Adrenal gland (tissue), 12 donors: Measurements from ENCODE around the gene ZFHX2. TPM values are rescaled to one million over a fixed set of nuclear protein-coding genes. Genes with fewer than 3 reads are reported as not detected.
A peak's percentile ranks its signal among the peaks of the same experiment; 100 is the strongest.

Source experiments
- DNase-seq, 7 donors: peaks; one replicate each; pipeline ENCODE4 v3.0.0-alpha.2; 2019 to 2020
- H3K27ac ChIP-seq, 5 donors: fragments of 200-600 bp; sonication (generic) in 4 of 5; 1 replicate in 3 of 5; 2 replicates in 2 of 5; pipeline versions ENCODE4 v1.5.1 to v1.8.0; 2016 to 2020; ENCODE audit warnings: mild to moderate bottlenecking in 1 of 5
- H3K27me3 ChIP-seq: fragments of 200-600 bp; 2 replicates; pipeline ENCODE4 v1.8.0; 2021
- H3K36me3 ChIP-seq, 2 donors: fragments of 200-600 bp; replicated peaks in 1 of 2; 1 replicate in 1 of 2; 2 replicates in 1 of 2; pipeline versions ENCODE4 v1.5.1 to v1.8.0; 2018 to 2022
- H3K4me1 ChIP-seq, 2 donors: fragments of 200-600 bp; replicated peaks in 1 of 2; 1 replicate in 1 of 2; 2 replicates in 1 of 2; pipeline versions ENCODE4 v1.5.1 to v1.8.0; 2018 to 2021
- H3K4me3 ChIP-seq, 4 donors: fragments of 200-600 bp; sonication (generic) in 3 of 4; one replicate each; pipeline ENCODE4 v1.5.1; 2016 to 2018
- H3K9me3 ChIP-seq, 3 donors: fragments of 200-600 bp; sonication (generic) in 1 of 3; replicated peaks in 1 of 3; 1 replicate in 2 of 3; 2 replicates in 1 of 3; pipeline versions ENCODE4 v1.5.1 to v1.8.0; 2016 to 2021
- POLR2A ChIP-seq, 2 donors: fragments of 450-650 bp; IDR thresholded peaks; one replicate each; pipeline ENCODE4 v1.6.1; 2017; ENCODE audit warnings: antibody characterized with exemption in 2 of 2, mild to moderate bottlenecking in 2 of 2, moderate library complexity in 1 of 2
- WGBS, 4 donors: extraction: QIAGEN DNeasy Blood & Tissue Kit in 2 of 4; methylation state at CpG; one replicate each; pipeline versions ENCODE4 v1.1.5 to v1.1.7; 2013 to 2017; 5-methylcytosine and 5-hydroxymethylcytosine counted together
- intact Hi-C, 2 donors: fragments of 100-400 bp; cut with DNase I; formaldehyde crosslinking; loops; one replicate each; pipeline versions ENCODE4 v1.14.1 to v1.15.0; 2022 to 2023
- polyA plus RNA-seq, 3 donors: library from polyadenylated mRNA; stranded (reverse); fragments of 200-250 nt in 2 of 3; fragments of 350-450 nt in 1 of 3; fragmentation: Illumina TruSeq in 1 of 3; extraction: RNeasy Lipid Tissue Mini Kit (QIAGEN cat#74804) in 1 of 3; gene quantifications; one replicate each; pipeline ENCODE4 v1.2.3, GENCODE V29; 2013 to 2014
- total RNA-seq, 9 donors: library from RNA; depleted of rRNA in 4 of 9; stranded (reverse); fragments of >200 nt in 4 of 9; fragments of 120-200 nt in 1 of 9; fragmentation: NEBNext Ultra II Directional in 1 of 9; extraction: Animal tissue kit (Norgen Biotek cat#: 25700) in 1 of 9; gene quantifications; one replicate each; pipeline versions ENCODE4 v1.1.0 to v1.2.4, GENCODE V29; 2013 to 2023
- TF ChIP-seq, protein P1 (sequence below), 6 experiments: fragments of 450-650 bp in 4 of 6; fragments of 200-600 bp in 2 of 6; sonication (generic) in 1 of 6; IDR thresholded peaks; 1 replicate in 5 of 6; 2 replicates in 1 of 6; pipeline versions ENCODE4 v1.5.1 to v1.8.0; 2016 to 2021; ENCODE audit warnings: antibody characterized with exemption in 6 of 6, mild to moderate bottlenecking in 2 of 6, moderate library complexity in 1 of 6
- donor health status: healthy with polysubstance abuse.
- donor health status: Bipolar disorder and iron deficiency.
- donor health status: DM: yes; HTN: yes; CAD: no.
- donor health status: DM: no; HTN: no; CAD: no.
- donor health status: DM: no; HTN: no; CAD: no.
- donor health status: DM: yes; HTN: yes; CAD: no.

The ZFHX2 gene
- total and polyA plus RNA-seq, 12 donors, result 0.54 to 9.7 (median 2.3) TPM

GRCh38 chr14:23563473-23564180 is 12.1 kb upstream of the ZFHX2 start:
- intact Hi-C loops, result loop anchor here (5.0 to 10.0 kb wide), 3 partner anchors 86 to 239 kb away; partner anchors contain the start of gene PABPN1 (in 1 of the 2)
- peak overlapping the region in 3 of 5 donors; percentile 32 to 70 (median 54) for H3K27ac ChIP-seq
- TF ChIP-seq, protein P1, sequence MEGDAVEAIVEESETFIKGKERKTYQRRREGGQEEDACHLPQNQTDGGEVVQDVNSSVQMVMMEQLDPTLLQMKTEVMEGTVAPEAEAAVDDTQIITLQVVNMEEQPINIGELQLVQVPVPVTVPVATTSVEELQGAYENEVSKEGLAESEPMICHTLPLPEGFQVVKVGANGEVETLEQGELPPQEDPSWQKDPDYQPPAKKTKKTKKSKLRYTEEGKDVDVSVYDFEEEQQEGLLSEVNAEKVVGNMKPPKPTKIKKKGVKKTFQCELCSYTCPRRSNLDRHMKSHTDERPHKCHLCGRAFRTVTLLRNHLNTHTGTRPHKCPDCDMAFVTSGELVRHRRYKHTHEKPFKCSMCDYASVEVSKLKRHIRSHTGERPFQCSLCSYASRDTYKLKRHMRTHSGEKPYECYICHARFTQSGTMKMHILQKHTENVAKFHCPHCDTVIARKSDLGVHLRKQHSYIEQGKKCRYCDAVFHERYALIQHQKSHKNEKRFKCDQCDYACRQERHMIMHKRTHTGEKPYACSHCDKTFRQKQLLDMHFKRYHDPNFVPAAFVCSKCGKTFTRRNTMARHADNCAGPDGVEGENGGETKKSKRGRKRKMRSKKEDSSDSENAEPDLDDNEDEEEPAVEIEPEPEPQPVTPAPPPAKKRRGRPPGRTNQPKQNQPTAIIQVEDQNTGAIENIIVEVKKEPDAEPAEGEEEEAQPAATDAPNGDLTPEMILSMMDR (IDR thresholded peaks at IDR 0.05), result no peak
- TF ChIP-seq POLR2A (IDR thresholded peaks at IDR 0.05), result no peak
- H3K4me3 ChIP-seq, result no peak overlapping the region
- peaks cover 0 to 16% of the 10 kb centered on the region in 2 donors for H3K4me1 ChIP-seq
- H3K9me3 ChIP-seq, result no peaks in the 10 kb centered on the region
- no peak for DNase-seq
- no peaks in the 10 kb centered on the region for H3K27me3 ChIP-seq
- WGBS, 4 donors, result 63 to 87% (median 85%) methylated on average over 3 to 14 of the region's 14 CpGs
- peaks cover 0 to 48% of the 10 kb centered on the region in 2 donors for H3K36me3 ChIP-seq

- TF ChIP-seq, protein P1 (IDR thresholded peaks at IDR 0.05), result peak; percentile 82 to 94 (median 90)
- peak in 1 of 2 donors; percentile 8 for TF ChIP-seq POLR2A (IDR thresholded peaks at IDR 0.05)
- peak in 6 of 7 donors; percentile 52 to 79 (median 60) for DNase-seq
These were observed 11.4 kb upstream of the ZFHX2 start for GRCh38 chr14:23562822-23563472.

DNA sequence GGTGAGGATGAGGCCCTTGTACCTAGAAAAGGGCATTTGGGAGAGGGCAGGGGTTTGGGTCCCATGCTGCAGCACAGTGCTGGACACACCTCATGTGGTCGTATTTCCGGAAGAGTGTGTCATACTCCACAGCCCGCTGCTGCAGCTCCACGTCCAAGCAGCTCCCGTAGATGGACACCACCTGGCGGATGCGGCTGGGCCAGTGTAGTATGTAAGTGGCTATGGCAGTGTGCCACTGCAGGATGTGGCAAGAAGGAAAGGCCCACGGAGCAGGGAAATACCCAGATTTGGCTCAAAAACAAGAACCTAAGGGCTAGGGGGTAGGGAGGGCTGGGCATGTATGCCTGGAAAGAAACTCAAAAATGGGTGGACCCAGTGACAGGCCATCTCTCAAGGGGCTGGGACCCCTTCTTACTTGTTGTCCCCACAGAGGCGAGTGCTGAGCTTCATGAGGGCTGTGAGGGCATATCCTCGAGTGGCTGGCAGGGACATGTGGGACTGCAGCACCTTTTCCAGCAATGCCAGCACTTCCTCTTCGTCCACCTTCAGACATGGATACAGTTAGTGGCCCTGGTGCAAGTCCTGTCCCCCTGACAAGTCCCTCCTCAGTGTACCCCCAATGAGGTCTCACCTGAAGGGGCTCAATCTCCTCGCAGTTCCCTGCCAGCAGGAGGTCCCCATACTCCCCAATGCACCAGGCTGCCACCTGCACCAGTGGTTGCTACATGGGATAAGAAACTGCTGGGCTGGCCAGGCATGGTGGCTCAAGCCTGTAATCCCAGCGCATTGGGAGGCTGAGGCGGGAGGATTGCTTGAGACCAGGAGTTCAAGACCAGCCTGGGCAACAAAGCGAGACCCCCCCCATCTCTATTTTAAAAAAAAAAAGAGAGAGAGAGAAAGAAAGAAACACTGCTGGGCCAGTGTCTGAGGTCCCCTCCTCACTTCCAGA is 10.6 kb upstream of the ZFHX2 start:
- Histone ChIP-seq H3K4me3 (no peak overlapping the region), H3K27ac (peak overlapping the region in 2 of 5 donors; percentile 54 to 70), H3K4me1 (peaks cover 10 to 13% of the 10 kb centered on the region in 2 donors), H3K27me3 (no peaks in the 10 kb centered on the region), H3K36me3 (peaks cover 0 to 52% of the 10 kb centered on the region in 2 donors), H3K9me3 (no peaks in the 10 kb centered on the region)
- intact Hi-C loops, result loop anchor here (5.0 to 10.0 kb wide), 3 partner anchors 85 to 237 kb away; partner anchors contain the start of gene PABPN1 (in 1 of the 2)
- TF ChIP-seq, protein P1 (IDR thresholded peaks at IDR 0.05), result no peak
- no peak for TF ChIP-seq POLR2A (IDR thresholded peaks at IDR 0.05)
- no peak for DNase-seq
- WGBS, 4 donors, result 75 to 83% (median 77%) methylated on average over 9 to 15 of the region's 15 CpGs

More at GRCh38 chr14:23562822-23563472, 11.4 kb upstream of the ZFHX2 start:
- peaks cover 0 to 52% of the 10 kb centered on the region in 2 donors for H3K36me3 ChIP-seq
- H3K4me3 ChIP-seq, result no peak overlapping the region
- intact Hi-C loops, result loop anchor here (5.0 to 10.0 kb wide), 3 partner anchors 86 to 238 kb away; partner anchors contain the start of gene PABPN1 (in 1 of the 2)
- peaks cover 2 to 14% of the 10 kb centered on the region in 2 donors for H3K4me1 ChIP-seq
- H3K27ac ChIP-seq, result peak overlapping the region in 3 of 5 donors; percentile 32 to 70 (median 54)
- H3K9me3 ChIP-seq, result no peaks in the 10 kb centered on the region
- WGBS, 4 donors, result 85 to 90% (median 87%) methylated on average over 2 of the region's 2 CpGs; no CpG with 5 or more reads in 1 of the 4 donors
- H3K27me3 ChIP-seq, result no peaks in the 10 kb centered on the region
